H1 (cell line): Measurements from ENCODE around the gene GADL1. TPM values are rescaled to one million over a fixed set of nuclear protein-coding genes. Genes with fewer than 3 reads are reported as not detected.

Experiments used
- CTCF ChIA-PET: fragments of 300-600 bp; sonication (Branson Sonifier 250); formaldehyde crosslinking; loops from one replicate; lab custom pipeline; 2021; ENCODE audit not compliant: partially characterized antibody; lab: Charles Lee
- POLR2A ChIA-PET: fragments of 300-600 bp; sonication (Branson Sonifier 250); formaldehyde crosslinking; loops from one replicate; lab custom pipeline; 2021; ENCODE audit warnings: inconsistent platforms; ENCODE audit not compliant: partially characterized antibody; lab: Charles Lee
- DNase-seq, 2 experiments: peaks; one replicate each; pipeline versions ENCODE4 v3.0.0 to v3.0.0-alpha.2; 2010 to 2022; ENCODE audit warnings: low spot score in 2 of 2, low read depth in 1 of 2, mixed read lengths in 1 of 2
- FAIRE-seq: peaks from 2 replicates; lab custom pipeline; 2011; peaks lifted over from hg19 to GRCh38; lab: Jason Lieb, UNC
- H2AFZ ChIP-seq: 2 replicates; pipeline ENCODE4 v1.8.1; 2012; ENCODE audit warnings: low read length, inconsistent platforms
- H2AK5ac ChIP-seq: 2 replicates; pipeline ENCODE4 v1.6.1; 2013; ENCODE audit warnings: low read depth, low read length
- H2BK120ac ChIP-seq: replicated peaks from 2 replicates; pipeline ENCODE3; 2013; ENCODE audit warnings: low read depth, low read length, inconsistent platforms
- H2BK12ac ChIP-seq: 2 replicates; pipeline ENCODE4 v1.6.1; 2013; ENCODE audit warnings: low read depth, low read length
- H2BK15ac ChIP-seq: 2 replicates; pipeline ENCODE4 v1.6.1; 2013; ENCODE audit warnings: low read length
- H2BK20ac ChIP-seq: 2 replicates; pipeline ENCODE4 v1.6.1; 2013; ENCODE audit warnings: low read length
- H2BK5ac ChIP-seq: 2 replicates; pipeline ENCODE4 v1.6.1; 2013; ENCODE audit warnings: low read depth, low read length
- H3K14ac ChIP-seq: 2 replicates; pipeline ENCODE4 v1.6.1; 2013; ENCODE audit warnings: inconsistent platforms; ENCODE audit not compliant: insufficient read length
- H3K18ac ChIP-seq: 2 replicates; pipeline ENCODE4 v1.6.1; 2013; ENCODE audit warnings: low read length; ENCODE audit errors: extremely low read depth
- H3K23ac ChIP-seq: 2 replicates; pipeline ENCODE4 v1.6.1; 2013; ENCODE audit warnings: inconsistent platforms; ENCODE audit not compliant: insufficient read length
- H3K23me2 ChIP-seq: 2 replicates; pipeline ENCODE4 v1.6.1; 2013; ENCODE audit warnings: low read depth, low read length
- H3K27ac ChIP-seq: 2 replicates; pipeline ENCODE4 v1.6.1; 2011; ENCODE audit warnings: low read depth, low read length, inconsistent platforms
- H3K27me3 ChIP-seq, 4 experiments: replicated peaks in 1 of 4; 1 replicate in 1 of 4; 2 replicates in 3 of 4; pipeline versions ENCODE4 v1.6.1 to v1.8.1; 2011 to 2013; ENCODE audit warnings: low read length in 3 of 4, mild to moderate bottlenecking in 3 of 4, inconsistent platforms in 2 of 4, mixed read lengths in 2 of 4, moderate library complexity in 1 of 4; ENCODE audit not compliant: control insufficient read depth in 3 of 4, insufficient read depth in 3 of 4; ENCODE audit errors: extremely low read depth in 1 of 4
- H3K36me3 ChIP-seq, 4 experiments: 2 replicates each; pipeline versions ENCODE4 v1.6.1 to v1.8.1; 2011 to 2013; ENCODE audit warnings: mild to moderate bottlenecking in 4 of 4, low read length in 3 of 4, moderate library complexity in 2 of 4, control low read depth in 1 of 4, inconsistent platforms in 1 of 4; ENCODE audit not compliant: insufficient read depth in 4 of 4, control insufficient read depth in 2 of 4
- H3K4ac ChIP-seq: replicated peaks from 2 replicates; pipeline ENCODE3; 2013; ENCODE audit warnings: low read length, low read depth, mixed read lengths, inconsistent platforms; ENCODE audit not compliant: insufficient read length
- H3K4me1 ChIP-seq, 4 experiments: replicated peaks in 1 of 4; 1 replicate in 1 of 4; 2 replicates in 3 of 4; pipeline versions ENCODE4 v1.6.1 to v1.8.1; 2011 to 2013; ENCODE audit warnings: low read length in 3 of 4, inconsistent platforms in 2 of 4, mixed read lengths in 1 of 4; ENCODE audit not compliant: insufficient read depth in 4 of 4, control insufficient read depth in 3 of 4
- H3K4me2 ChIP-seq, 2 experiments: 2 replicates each; pipeline versions ENCODE4 v1.6.1 to v1.8.1; 2011 to 2013; ENCODE audit warnings: low read depth in 2 of 2, low read length in 2 of 2, control low read depth in 1 of 2, inconsistent platforms in 1 of 2, mild to moderate bottlenecking in 1 of 2; ENCODE audit not compliant: insufficient read depth in 1 of 2
- H3K4me3 ChIP-seq, 4 experiments: fragments of 200-600, 300-600 bp in 1 of 4; sonication (generic), shearing (Covaris generic), sonication (Bioruptor Twin) in 1 of 4; 2 replicates each; pipeline versions ENCODE4 v1.5.1 to v1.8.1; 2011 to 2016; ENCODE audit warnings: low read length in 4 of 4, low read depth in 3 of 4, control low read depth in 2 of 4, inconsistent platforms in 2 of 4, mild to moderate bottlenecking in 2 of 4, mixed read lengths in 1 of 4, moderate library complexity in 1 of 4; ENCODE audit not compliant: insufficient read depth in 2 of 4; ENCODE audit errors: extremely low read depth in 1 of 4
- H3K56ac ChIP-seq: replicated peaks from 2 replicates; pipeline ENCODE3; 2013; ENCODE audit warnings: low read depth, mild to moderate bottlenecking, mixed read lengths, low read length, inconsistent platforms; ENCODE audit not compliant: insufficient read length
- H3K79me1 ChIP-seq: 2 replicates; pipeline ENCODE4 v1.6.1; 2013; ENCODE audit warnings: low read depth, low read length, control low read depth
- H3K79me2 ChIP-seq, 2 experiments: 2 replicates each; pipeline versions ENCODE4 v1.6.1 to v1.8.1; 2012 to 2013; ENCODE audit warnings: low read length in 2 of 2, mild to moderate bottlenecking in 2 of 2, inconsistent platforms in 1 of 2; ENCODE audit not compliant: insufficient read depth in 2 of 2, control insufficient read depth in 1 of 2
- H3K9ac ChIP-seq, 4 experiments: replicated peaks in 1 of 4; 1 replicate in 1 of 4; 2 replicates in 3 of 4; pipeline versions ENCODE4 v1.6.1 to v1.8.1; 2011 to 2013; ENCODE audit warnings: low read depth in 3 of 4, low read length in 3 of 4, control low read depth in 2 of 4, mild to moderate bottlenecking in 2 of 4, moderate library complexity in 2 of 4, inconsistent platforms in 1 of 4; ENCODE audit errors: extremely low read depth in 1 of 4
- H3K9me3 ChIP-seq, 2 experiments: 2 replicates each; pipeline versions ENCODE4 v1.6.1 to v1.8.1; 2012 to 2013; ENCODE audit warnings: mild to moderate bottlenecking in 2 of 2, moderate library complexity in 2 of 2, control low read depth in 1 of 2, inconsistent platforms in 1 of 2, low read depth in 1 of 2, low read length in 1 of 2, mixed read lengths in 1 of 2; ENCODE audit not compliant: insufficient read depth in 2 of 2
- H4K20me1 ChIP-seq, 2 experiments: replicated peaks in 1 of 2; 2 replicates each; pipeline versions ENCODE3 to v1.8.1; 2011 to 2013; ENCODE audit warnings: inconsistent platforms in 2 of 2, low read length in 2 of 2, mild to moderate bottlenecking in 1 of 2; ENCODE audit not compliant: insufficient read depth in 2 of 2, control insufficient read depth in 1 of 2
- H4K5ac ChIP-seq: 2 replicates; pipeline ENCODE4 v1.6.1; 2013; ENCODE audit warnings: low read length, low read depth, mixed read lengths, inconsistent platforms; ENCODE audit not compliant: insufficient read length
- H4K8ac ChIP-seq: 2 replicates; pipeline ENCODE4 v1.8.0; 2013; ENCODE audit warnings: mild to moderate bottlenecking, moderate library complexity, low read length, inconsistent platforms; ENCODE audit not compliant: insufficient read depth; ENCODE audit errors: extremely low read depth
- H4K91ac ChIP-seq: replicated peaks from 2 replicates; pipeline ENCODE3; 2013; ENCODE audit warnings: low read length, mixed read lengths, inconsistent platforms; ENCODE audit not compliant: insufficient read length
- HDAC2 ChIP-seq, 2 experiments: fragments of 300-600 bp in 1 of 2; sonication (generic) in 1 of 2; IDR thresholded peaks; 2 replicates each; pipeline ENCODE4 v1.6.1; 2011 to 2012; ENCODE audit warnings: low read depth in 2 of 2, low read length in 2 of 2, mild to moderate bottlenecking in 2 of 2, moderate library complexity in 2 of 2, borderline replicate concordance in 1 of 2, inconsistent platforms in 1 of 2
- WGBS, 2 experiments: shearing (Covaris generic) in 1 of 2; methylation state at CpG; one replicate each; pipeline versions ENCODE4 v1.1.6 to v1.1.7; 2013 to 2015; ENCODE audit warnings: low lambda C conversion rate in 2 of 2, mixed read lengths in 2 of 2, inconsistent platforms in 1 of 2, low coverage in 1 of 2, missing lambda C conversion rate in 1 of 2; ENCODE audit not compliant: insufficient replicate concordance in 2 of 2, insufficient coverage in 1 of 2, insufficient read length in 1 of 2; ENCODE audit errors: extremely low coverage in 1 of 2, missing lambda C conversion rate in 1 of 2; 5-methylcytosine and 5-hydroxymethylcytosine counted together
- polyA plus RNA-seq, 7 experiments: library from polyadenylated mRNA; depleted of rRNA in 3 of 7; stranded (reverse) in 5 of 7; unstranded in 2 of 7; fragments of >200 nt in 5 of 7; fragments of 200-250 nt in 2 of 7; gene quantifications; 1 replicate in 5 of 7; 2 replicates in 1 of 7; 4 replicates in 1 of 7; pipeline versions ENCODE4 v1.2.1 to v1.2.3, GENCODE V29; 2011 to 2013; ENCODE audit warnings: missing spikeins in 2 of 7, mixed read lengths in 2 of 7
- total RNA-seq: library from RNA; stranded (reverse); fragmentation: NEBNext Ultra II Directional; extraction: Animal tissue kit (Norgen Biotek cat#: 25700); gene quantifications from 2 replicates; pipeline ENCODE4 v1.2.1, GENCODE V29; 2021

GADL1 gene
- total and polyA plus RNA-seq, 2 of the 8 experiments (the other 6 are each of a cell fraction or from before 2014, with no cell fraction given), result 0.03 to 0.30 TPM

DNA sequence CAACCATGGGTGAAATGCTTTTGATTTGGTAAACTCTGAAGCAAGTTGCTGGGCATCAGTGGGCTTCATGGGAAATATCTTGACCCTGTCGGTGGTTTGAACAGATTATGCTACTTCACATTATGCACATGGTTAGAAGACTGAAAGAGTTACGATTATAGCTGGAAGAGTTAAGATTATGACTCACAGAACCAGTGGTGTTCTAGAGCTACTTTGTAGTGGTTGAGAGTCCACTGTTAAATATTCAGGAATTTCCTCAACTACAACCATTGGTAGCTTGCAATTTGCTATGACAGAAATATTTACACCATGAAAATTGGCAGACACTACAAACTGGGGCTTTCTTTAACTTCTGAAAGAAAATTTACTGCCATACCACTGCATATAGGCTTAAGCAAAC is 99.3 kb downstream of the GADL1 start:
- no peak overlapping the region for H4K91ac ChIP-seq
- H3K79me1 ChIP-seq, result no peaks in the 10 kb centered on the region
- no peak overlapping the region for H3K4ac ChIP-seq
- H2BK15ac ChIP-seq, result no peak overlapping the region
- H4K5ac ChIP-seq, result no peak overlapping the region
- H4K8ac ChIP-seq, result no peak overlapping the region
- no peak overlapping the region for H2BK12ac ChIP-seq
- H2BK5ac ChIP-seq, result no peak overlapping the region
- H3K27me3 ChIP-seq, result no peaks in the 10 kb centered on the region
- no peak overlapping the region for H2BK20ac ChIP-seq
- H2AFZ ChIP-seq, result no peak overlapping the region
- H3K4me1 ChIP-seq, result no peaks in the 10 kb centered on the region
- H3K9me3 ChIP-seq, result no peaks in the 10 kb centered on the region
- no peak overlapping the region for H3K23ac ChIP-seq
- no peak overlapping the region for H3K14ac ChIP-seq
- WGBS, 2 experiments, result 91% methylated on average over 2 of the region's 2 CpGs; no CpG with 5 or more reads in 1 of the 2 experiments
- FAIRE-seq, result no peak
- TF ChIP-seq HDAC2 (IDR thresholded peaks at IDR 0.05; ENCODE audit: borderline replicate concordance in 1 of 2, low read depth in 2 of 2, low read length in 2 of 2), result no peak
- H2AK5ac ChIP-seq, result no peak overlapping the region
- H3K23me2 ChIP-seq, result no peaks in the 10 kb centered on the region
- no peaks in the 10 kb centered on the region for H3K36me3 ChIP-seq
- no peak overlapping the region for H3K9ac ChIP-seq
- no peak overlapping the region for H3K18ac ChIP-seq
- no peak for DNase-seq
- H3K27ac ChIP-seq, result no peak overlapping the region
- H4K20me1 ChIP-seq, result no peaks in the 10 kb centered on the region
- no peak overlapping the region for H3K4me2 ChIP-seq
- no peaks in the 10 kb centered on the region for H3K79me2 ChIP-seq
- H3K4me3 ChIP-seq, result no peak overlapping the region
- no peak overlapping the region for H2BK120ac ChIP-seq
- no peak overlapping the region for H3K56ac ChIP-seq
- ChIA-PET POLR2A (no interaction called here), CTCF (interaction anchor here (0.9 to 1.2 kb wide), 3 partner anchors 10 to 25 kb away, joined by 4 to 5 read pairs (median 4); no protein-coding TSS in a partner anchor)
